ENCODE measurements around the gene OR5P2.
"Not testable (repeated sequence)": the region's sequence is repeated elsewhere in the genome, so short reads cannot be mapped to it uniquely, and the experiment has no call there.

DNA sequence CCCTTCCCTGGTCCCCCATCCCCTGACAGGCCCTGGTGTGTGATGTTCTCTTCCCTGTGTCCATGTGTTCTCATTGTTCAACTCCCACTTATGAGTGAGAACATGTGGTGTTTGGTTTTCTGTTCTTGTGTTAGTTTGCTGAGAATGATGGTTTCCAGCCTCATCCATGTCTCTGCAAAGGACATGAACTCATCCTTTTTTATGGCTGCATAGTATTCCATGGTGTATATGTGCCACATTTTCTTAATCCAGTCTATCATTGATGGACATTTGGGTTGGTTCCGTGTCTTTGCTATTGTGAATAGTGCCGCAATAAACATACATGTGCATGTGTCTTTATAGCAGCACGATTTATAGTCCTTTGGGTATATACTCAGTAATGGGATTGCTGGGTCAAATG lies 23.7 kb upstream of the OR5P2 start:
- not testable (repeated sequence) for TF ChIP-seq SUZ12 (IDR thresholded peaks at IDR 0.05; ENCODE audit: extremely low read depth, insufficient read depth, insufficient read length); YY1 (IDR thresholded peaks at IDR 0.05; ENCODE audit: insufficient read depth, insufficient read length)
